Stimulated activated CD8-positive, alpha-beta memory T cell treated with anti-CD3 and anti-CD28 coated beads, Interleukin-7, amount 100 ng/mL, for 24 hours (primary cell): Measurements from ENCODE around the gene CIB4.

Experiments
- DNase-seq: peaks from one replicate; pipeline ENCODE4 v3.0.0-alpha.2; 2020; ENCODE audit warnings: low read depth

CIB4 gene

DNA sequence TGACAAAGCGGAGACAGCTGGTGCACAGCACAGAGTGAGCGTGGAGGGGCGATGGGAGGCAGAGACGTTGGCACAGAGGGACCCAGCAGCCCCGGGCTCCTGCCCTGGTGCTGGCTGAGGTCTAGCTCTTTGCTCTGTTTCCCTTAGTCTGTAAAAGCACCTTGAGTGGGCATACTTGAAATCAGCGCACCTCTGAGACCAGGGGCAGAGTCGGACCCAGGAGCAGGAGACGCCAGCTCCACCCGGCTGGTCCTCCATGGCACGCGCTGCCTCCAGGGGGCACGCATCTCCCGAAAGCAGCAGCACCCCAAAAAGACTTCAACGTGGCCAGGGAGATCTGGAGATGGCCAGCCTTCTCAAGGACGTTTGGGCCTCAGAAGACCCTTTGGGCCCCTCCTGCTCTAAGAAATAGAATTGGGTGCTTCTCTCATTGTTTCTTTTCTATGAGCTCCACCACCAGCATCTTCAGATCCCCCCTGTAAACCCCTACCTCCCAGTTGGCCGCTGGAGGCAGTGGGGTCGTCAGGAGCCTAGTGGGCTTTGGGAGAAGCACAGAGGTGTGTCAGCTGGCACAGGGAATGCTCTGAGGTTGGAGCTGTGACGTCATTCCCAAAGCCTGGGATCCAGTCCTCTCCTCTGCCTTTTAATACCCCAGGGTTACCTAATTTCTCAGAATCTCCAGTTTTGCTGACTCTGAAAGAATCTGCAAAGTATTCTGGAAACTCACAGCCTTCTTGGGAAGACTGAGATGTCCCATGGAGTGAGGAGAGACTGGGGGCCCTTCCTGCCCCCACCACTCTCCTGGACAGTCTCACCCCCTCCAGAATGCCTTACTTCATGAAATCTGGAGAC is 58.9 kb downstream of the CIB4 start:
- no peak for DNase-seq

DNA sequence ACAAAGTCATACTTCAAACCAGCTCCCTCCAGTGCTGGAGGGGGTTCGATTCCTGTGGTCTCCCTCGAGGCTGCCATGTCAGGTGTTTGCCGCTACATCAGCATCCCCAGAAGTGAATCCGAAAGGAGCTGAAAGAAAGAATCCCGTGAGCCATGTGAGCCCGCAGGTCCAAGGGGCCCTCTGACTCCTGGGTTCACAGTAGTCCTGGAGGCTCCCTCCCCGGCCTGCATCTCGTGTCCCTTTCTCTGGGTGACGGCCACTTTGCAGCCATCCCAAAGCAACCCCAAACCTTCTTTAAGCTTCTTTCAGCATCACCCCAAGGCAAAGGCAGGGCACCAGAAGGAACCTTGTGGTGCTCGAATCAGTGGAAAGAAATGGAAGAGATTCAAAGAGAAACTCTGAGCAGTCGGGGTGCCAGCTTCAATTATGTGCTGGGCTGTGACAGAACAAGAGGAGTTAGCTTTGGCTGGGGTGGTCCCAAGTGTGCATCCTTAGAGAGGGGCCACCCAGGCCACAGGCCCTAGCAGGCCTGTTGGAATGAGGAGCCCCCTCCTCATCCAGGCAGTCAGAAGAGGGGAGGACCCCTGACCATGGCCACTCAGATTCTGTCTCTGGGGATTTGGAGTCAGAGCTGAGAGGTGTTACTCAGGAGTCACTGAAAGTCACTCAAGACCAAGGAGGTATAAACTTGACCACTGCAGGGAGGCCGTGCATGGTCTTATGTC is 59.7 kb downstream of the CIB4 start:
- DNase-seq, result no peak

DNA sequence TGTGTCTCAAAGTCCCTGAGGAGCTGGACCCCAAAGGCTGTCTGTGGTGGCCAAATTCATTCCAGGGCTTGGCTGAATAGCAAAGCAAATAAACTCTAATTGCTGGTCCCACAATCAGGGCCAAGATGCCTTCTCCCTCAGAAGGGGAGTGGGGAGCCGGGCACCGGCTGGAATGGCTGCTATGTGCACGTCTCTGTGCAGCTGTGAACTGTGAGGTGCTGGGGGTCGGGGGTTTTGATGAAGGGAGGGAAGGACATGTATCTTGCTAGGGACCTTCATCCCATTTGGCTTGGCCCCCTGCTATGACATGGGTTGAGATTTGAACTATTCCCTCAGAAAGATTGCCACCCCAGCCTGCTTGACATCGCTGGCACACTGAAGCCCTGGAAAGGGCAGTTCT is 60.4 kb downstream of the CIB4 start:
- DNase-seq, result no peak

DNA sequence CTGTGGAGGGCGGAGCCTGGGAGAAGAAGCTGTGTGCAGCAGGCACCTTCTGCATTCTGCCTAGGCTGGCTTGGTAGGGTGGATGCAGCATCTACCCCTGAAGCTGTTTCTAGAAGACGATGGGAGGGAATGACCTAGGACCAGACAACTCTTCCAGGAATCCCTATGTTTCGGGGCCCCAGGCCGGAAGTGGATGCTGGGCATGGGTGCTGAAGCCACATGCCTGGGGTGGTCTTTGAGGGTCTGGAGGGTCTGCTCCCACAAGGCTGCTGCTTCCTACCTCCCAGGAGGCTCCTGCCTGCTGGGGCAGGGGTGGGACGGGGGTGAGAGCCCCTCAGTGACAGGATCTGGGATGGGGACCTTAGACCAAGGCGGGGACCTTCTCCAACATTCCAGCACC is 61.0 kb downstream of the CIB4 start:
- no peak for DNase-seq

DNA sequence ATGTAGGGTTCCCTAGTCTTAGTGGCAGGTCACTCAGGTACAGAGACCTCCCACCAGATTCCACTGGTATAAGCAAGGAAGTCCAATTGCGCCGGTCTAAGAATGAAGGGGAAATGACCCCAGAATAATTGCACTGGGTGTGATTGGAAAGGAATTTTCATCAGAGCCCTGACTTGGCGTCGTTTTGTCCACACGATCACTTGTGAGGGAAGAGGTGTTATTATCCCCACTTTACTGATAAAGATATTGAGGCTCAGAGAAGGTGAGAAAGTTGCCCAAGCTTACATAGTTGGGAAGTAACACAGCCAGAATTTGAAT is 61.5 kb downstream of the CIB4 start:
- no peak for DNase-seq

DNA sequence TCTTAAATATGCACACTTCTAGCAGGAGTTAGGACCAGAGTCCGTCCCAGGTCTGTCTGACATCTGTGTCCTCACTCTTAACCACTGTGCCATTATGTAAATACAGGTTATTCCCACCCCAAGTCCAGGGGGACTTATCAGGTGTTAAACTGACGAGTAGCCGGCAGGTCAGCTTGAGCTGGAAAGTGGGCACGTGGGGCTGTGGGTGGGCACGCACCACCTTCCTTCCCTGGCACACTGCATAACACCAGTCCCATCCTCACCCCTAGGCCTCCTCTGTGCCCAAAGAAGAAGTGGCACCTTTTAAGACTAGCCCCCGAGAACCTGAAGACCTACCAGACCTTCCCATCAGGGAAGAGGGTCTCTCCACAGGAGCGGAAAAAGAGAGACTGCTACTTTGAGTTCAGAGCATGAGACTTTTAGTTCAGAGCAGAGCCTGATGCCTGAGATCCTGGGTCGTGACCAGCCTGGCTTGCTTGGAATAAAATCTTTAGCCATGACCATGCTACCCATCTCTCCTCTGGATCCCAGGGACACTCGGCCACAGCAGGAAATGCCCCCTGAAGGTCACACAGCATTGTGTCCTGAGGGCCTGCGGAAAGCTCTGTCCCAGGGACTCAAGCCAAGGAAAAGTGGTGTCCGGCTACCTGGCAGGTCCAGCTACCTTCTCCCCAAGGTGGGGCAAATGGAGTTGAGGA is 62.0 kb downstream of the CIB4 start:
- DNase-seq, result no peak

DNA sequence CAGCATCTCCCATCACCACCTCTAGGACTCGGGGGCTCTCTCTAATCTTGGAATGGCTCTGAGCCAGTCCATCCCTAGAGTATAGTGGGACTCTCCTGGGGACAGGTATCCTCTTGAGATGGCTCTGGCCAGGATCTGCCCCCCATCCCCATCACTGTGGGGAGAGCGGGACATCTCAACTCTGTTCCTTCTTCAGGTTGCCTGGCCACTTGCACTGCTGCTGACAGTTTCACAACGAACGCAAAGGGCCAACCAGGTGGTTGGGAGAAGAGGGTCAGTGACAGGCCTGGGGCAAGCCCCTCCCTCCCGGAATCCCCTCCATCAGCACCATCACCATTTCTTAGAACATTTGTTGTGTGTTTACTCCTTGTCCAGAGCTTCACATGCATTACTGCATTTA is 62.6 kb downstream of the CIB4 start:
- DNase-seq, result no peak

DNA sequence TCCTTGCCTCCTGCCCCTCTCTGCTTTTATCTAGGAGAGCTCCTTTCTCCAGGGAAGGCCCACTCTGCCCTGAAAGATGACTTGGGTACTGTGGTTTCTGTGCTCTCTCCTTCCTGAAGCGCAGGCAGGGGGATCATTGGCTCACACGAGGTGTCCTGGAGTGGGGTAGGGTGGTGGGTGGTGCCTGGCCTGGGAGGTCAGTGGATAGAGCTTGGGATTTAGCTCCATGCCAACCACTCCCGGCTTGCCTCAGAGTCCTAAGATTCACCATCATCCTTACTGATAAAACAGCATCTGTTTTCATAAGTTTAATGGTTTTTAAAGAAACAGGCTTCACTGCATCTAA is 63.1 kb downstream of the CIB4 start:
- DNase-seq, result no peak

DNA sequence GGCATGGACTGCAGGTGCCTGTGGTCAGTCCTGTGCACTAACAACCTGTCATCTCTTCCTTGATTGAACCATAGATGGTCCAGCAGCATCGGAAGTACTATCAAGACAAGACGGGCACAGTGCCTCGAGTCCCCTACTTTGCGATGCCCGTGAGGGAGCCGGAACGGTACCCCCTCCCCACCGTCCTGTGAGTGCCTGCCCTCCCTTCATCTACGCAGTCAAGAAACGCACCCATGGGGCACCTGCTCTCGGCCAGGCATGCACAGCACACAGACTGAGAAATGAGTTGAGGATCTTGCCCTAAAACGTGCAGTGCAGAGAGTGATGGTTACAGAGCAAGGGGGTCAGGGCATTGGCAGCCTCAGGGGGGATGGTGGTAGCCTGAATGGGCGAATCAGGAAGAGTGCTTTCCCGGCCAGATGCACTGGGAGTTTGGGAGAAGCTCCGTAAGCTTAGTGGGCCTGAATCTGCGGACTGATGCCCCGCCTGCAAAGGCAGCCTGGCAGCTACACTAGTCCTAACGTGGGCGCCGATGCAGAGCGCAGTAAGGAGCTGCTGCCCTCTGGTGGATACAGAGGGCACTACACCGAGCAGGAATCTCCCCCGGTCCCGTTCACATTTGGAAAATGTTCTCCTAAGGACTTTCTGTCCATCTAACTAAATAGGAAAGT is 63.6 kb downstream of the CIB4 start:
- peak; percentile 29 for DNase-seq

DNA sequence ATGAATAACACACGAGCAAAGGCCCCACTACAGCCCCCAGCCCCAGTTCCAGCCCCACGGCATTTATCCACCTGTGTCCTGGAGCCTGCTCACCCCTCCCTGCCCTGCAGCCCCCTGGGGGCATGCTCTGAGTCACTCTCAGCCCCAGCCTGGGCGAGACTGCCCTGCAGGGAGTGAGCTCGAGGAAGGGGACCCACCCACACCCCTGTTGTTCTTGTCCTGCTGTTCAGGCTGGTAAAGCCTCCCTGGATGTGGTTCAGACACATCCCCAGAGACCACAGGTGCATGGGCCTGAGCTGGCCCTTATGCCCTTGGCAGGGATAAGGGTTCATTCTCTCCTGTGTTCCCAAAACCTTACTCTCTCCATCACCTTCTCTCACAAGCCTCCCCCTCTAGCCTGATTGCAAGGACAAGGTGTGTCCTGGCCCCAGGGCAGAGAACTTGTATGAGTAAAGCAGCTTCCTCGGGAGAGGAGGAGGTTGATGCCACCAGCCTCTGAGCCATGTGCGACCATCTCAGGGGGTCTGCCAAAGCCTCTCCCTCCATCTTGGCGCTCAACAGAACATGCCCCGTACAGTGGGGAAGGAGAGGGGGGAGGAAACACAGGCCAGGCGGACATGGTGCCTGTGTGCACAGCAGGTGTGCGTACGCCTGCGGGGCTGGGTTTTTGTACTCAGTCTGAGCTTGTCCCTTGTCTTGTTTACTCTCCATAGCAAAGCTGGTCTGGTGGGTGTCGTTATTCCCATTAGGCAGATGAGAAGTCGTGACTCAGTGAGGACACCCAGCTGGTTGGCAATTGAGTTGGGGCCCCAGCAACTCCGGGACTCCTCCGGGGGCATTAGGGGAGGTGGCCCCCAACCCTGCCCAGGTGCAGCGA is 64.4 kb downstream of the CIB4 start:
- DNase-seq, result no peak

DNA sequence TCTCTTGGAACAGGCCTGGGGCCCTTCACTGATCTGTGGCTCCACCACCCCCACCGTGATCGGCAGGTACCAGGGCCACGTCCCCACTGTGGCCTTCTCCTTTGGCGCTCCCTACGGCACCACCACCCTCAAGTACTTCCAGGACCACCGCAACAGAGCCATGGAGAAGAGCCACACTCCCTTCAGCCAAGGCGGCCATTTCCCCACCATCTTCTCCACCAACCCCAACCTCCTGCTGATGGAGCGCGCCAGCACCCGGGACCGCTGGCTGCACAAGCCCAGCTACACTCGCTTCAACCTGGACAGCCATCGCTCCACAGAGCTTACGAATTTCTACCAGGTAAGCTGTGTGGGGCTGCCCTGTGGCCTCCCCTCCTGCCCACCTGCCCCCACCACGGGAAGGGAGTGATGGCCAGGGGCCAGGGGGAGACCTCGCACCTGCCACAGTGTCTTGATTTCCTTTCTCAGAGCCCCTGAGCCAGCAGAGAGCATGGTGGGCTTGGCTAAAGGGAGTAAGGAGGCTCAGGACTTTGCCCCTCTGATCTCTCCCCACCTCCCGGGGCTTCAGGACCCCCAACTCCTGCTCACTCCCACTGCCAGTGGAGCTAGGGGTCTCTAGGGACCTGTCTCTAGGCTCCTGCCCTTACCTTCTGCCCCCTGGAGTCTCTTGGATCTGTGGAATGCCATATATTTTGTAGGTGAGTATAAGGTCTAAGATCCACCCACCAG is 65.2 kb downstream of the CIB4 start:
- no peak for DNase-seq

DNA sequence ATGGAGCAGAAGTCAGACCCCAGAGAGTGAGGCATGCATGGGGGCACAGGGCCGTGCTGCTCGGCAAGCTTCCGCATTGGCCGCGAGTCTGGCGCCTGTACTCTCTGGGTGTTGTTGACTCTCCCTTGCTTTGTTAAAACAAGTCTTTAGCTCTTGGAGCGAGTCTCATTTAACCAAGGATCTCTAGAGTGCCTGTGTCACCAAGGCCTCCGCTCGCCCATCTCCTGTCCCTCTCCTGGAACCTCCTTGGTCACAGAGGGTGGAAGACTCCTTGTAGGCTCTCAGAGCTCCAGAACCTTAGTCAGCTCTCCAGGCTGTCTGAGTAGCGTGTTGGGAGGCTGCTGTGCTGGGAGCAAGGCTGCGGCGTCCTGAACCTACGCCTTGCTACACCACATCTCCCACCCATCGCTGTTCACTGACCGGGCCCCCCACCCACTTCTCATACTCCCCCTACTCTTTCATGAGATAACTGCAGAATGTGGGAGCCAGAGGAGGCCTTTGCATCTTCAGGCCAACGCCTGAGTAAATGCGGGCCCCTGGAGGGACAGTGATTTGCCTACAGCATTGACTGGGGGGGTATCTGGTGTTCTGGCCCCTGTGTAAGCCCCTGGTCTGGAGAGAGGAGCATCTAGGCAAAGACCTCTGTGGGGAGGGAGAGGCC is 66.1 kb downstream of the CIB4 start:
- no peak for DNase-seq

DNA sequence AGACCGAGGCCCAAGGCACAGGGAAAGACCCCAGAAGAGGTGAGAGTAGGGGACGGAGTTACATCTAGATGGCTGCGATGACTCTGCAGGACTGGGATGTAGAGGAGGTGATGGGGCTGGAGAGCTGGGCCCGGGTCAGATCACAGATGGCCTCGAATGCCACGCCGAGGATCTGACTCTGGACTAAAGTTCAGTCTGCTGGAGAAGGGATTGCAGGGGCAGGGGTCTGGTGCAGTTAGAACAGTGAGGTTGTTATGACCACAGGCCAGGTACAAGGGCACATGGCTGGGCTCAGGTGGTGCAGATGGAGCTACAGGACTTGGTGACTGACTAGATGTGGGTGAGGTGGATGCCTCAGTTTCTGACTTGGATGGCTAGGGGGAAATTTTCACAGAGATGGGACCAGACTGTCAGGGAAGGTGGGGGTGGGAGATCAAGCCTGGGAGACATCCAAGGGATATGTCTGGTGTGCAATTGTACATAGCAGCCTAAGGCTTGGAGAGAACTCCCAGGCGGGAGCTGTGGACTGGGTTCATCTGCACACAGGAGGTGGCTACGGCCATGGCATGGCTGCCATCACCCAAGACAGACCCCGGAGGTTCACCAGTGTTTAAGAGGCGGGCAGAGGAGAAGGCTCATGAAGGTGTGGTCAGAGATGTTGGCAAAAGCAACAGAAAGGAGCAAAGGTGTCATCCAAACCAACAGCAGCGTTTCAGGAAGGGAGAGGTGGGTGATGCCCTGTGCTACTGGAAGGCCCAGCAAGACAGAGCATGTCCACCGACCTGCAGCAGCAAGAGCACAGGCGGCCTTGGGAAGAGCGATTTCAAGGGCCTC is 66.9 kb downstream of the CIB4 start:
- no peak for DNase-seq

DNA sequence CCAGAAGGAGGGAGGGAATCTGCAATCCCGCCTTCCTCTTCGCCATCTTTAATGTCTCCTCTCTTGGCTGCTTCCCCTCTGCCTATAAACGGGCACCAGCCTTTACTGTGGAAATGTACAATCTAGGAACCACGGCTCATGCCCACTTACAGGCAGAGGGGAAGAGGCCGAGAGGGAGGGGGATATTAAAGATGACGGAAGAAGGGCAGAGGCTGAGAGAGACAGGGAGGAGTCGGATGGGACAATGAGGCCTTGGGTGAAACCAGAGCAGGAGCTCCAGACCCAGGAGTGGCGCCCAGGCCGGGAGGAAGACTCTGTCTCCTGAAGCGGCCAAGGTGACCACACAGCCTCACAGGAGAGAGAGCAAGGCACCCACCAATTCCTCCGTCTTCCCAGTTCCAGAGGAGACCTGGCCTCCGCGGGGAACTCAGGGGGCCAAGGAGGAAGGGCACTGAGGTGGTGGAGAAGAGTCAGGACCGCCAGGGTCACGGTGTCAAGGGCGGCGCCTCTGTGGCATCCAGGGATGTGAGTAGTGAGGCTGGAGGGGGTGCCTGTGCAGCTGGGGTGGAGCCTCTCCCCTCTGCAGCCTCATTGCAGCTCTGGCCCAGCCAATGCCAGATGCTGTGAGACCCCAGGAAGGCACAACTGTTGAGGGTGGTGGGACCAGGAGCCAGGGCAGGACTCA is 67.8 kb downstream of the CIB4 start:
- no peak for DNase-seq

DNA sequence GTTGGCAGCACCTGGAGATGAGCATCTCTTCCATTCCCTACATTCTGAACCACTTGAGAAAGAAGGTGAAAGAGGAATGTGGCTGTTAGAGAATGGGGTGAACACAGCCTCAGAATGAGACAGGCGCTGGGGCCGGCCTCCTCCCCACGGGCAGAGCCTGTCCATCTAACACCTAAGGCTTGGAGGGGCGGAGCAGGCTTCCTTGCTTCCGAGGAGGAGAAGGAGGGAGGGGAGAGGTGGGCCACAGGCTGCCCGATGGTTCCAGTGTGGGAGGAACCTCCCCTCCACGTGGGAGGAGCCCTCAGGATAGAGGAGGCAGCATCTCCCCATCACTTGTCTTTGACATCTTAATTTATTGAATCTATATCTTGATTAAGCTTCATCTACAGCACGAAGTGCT is 68.6 kb downstream of the CIB4 start:
- DNase-seq, result no peak

DNA sequence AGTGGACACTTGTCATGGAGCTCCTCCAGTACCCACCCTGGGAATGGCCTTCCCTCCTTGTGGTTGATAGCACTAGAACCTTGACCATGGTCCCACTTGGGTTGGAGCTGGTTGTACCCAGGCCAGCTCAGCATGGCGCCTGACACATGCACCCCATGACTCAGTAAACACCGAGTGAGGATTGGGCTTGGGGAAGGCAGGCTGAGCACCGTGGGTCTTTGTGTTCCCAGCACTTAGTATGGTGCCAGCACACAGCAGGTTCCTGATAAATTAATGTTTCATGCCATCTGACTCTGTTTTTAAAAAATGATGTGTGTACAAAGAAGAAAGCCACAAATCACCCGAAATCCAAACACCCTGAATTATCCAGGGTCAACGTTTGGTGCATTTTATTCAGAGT is 69.8 kb downstream of the CIB4 start:
- DNase-seq, result no peak

DNA sequence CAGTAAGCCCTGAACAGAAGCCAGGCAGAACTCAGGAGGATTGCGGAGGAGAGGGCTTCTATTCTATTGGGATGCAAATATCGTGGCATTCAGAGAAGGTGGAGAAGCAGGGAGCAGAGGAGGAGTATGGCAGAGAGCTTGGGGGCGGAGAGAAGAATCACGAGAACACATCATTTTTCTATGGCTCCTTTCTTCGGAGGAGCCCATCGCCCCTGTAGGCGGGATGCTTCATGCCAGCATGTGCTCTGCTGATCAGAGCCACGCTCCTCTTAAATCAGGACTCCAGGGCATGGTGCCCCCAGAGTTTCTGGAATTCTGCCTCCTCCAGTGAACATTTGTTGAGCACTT is 71.1 kb downstream of the CIB4 start:
- DNase-seq, result no peak

DNA sequence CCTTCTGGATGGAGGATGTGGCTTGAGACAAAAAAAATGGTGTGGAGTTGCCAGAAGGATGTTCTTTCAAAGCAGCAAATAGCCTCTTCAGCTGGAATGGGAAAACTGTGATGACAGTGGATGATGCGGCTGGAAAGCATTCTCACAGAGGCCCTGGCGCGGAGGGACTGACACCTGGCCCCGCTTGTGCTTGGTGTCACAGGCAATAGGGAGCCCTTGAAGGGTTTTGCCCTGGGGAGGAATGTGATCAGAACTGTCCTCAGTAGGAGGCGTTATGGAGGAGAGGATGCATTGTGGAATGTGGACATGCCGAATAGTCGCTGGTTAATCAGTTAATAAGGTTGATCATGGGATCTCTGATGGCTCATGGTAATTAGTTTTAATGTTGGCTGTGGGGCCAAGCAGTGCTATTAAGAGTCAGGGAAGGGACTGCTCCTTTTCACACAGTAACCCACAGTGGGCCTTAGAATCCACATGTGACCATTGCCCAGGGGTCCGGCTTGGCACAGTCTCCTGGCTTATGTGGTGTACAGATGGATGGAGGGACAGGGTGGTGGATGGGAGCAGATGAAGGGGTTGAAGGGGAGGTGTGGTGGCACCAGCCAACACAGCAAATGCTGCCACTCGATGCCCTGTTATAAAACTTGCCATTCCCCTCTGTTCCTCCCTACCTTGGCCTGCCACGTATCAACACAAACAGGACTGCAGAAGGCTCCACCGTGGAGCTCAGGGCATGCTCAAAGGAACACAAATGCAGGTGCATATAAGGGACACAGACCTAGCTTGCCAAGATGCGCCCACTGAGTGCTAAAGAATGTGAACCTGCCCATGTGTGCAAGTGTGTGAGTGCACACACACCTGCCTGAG is 71.7 kb downstream of the CIB4 start:
- DNase-seq, result no peak
